Prostate gland (tissue), 2 donors: ENCODE measurements around the gene MAP1S.

Source experiments
- CTCF ChIP-seq, 4 experiments: fragments of 200-600 bp in 2 of 4; fragments of 450-650 bp in 2 of 4; sonication (generic) in 2 of 4; IDR thresholded peaks; 1 replicate in 3 of 4; 2 replicates in 1 of 4; pipeline ENCODE4 v1.5.1; 2016 to 2019; ENCODE audit warnings: antibody characterized with exemption in 4 of 4, mild to moderate bottlenecking in 2 of 4, moderate library complexity in 2 of 4
- POLR2A ChIP-seq: fragments of 450-650 bp; IDR thresholded peaks from one replicate; pipeline ENCODE4 v1.6.1; 2016; ENCODE audit warnings: antibody characterized with exemption, mild to moderate bottlenecking
- POLR2AphosphoS5 ChIP-seq: sonication (generic); formaldehyde crosslinking; IDR thresholded peaks from one replicate; pipeline ENCODE4 v1.6.1; 2017; ENCODE audit warnings: antibody characterized with exemption

GRCh38 chr19:17686592-17687024 lies 32.7 kb upstream of the MAP1S start:
- TF ChIP-seq CTCF (IDR thresholded peaks at IDR 0.05): no peak
- TF ChIP-seq POLR2AphosphoS5: no peak
- TF ChIP-seq POLR2A: no peak
